SIG-M5 treated with dmso at 0.1 percent for 504 hours (cell line): ENCODE results near the gene NUDT12.
A peak's percentile ranks its signal among the peaks of the same experiment; 100 is the strongest.

Experiments used
- DNase-seq: peaks from one replicate; lab custom pipeline; 2025; ENCODE audit not compliant: unreplicated experiment; lab: John Stamatoyannopoulos, UW

The NUDT12 gene

DNA sequence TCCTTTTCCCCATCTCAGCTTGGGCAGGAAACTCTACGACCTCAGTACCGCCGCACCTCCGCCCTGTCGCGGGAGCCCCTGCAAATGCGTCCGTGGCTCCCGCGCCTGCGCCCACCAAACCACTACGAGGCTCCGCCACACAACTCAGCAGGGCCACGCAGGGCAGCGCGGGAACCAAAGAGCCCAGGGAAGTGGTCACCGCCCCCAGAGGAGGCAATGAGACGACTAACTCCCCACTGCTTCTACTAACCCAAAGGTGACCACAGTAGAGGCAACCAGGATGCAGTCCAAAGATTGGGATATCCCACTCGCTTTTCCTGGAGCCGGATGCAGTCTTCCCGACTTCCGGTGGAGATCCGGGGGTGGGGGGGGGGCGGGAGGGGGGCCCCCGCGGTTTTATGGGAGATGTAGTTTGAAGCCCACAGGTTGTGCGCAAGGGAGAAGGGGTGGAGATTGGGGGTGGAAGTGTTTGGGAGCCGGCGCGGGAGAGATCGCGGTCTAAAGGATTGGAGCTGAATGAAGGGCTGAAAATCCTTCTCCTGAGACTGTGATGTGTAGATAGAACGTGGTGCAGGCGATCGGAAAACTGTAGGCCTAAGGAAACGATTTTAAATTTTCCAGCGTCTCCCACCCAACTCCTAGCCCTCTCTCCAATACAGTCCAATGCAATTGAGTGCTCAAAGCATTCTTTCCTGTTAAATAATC, at the start of gene NUDT12:
Gene NUDT12, minus strand, starts transcription at position 337 of the 705 bp plus-strand sequence. CDS start 2,541 bp downstream, outside the sequence.
- peak; percentile 82 for DNase-seq

DNA sequence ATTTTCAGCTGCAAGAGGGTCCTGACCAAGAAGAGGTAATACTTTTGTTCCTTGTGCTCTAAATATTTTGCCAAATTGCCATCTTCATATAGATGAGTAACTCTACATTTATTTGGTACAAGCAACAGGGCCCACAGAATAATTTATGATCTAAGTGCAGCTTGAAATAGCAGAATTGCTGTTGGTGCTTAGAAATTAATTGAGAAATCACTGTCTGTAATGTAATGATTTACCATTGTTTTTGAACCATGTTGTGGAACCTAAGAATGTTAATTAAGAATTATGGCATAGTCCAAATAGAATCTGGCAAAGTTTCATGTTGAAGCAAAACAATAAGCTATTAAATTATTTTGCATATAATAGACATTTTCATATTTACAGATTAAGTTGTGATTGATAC, 44.8 kb upstream of the NUDT12 start:
- no peak for DNase-seq

DNA sequence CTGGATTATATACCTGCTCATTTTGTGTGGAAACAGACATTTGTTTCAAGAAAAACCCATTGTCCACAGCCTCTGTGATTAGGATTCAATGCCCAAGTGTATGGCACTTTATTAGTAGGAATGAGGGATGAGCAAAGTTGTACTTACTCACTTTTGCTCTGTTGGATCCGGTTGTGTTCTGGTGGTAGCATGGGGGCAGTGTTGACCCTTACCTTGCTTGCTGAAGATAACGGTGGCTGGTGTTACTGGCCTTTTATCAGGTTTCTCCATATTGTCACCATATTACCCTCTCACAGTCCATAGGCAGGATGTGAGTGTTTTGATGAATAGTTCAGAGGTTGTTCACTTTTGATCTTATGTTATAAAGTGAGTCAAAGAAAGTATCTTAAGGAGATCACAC, 42.7 kb upstream of the NUDT12 start:
- no peak for DNase-seq

DNA sequence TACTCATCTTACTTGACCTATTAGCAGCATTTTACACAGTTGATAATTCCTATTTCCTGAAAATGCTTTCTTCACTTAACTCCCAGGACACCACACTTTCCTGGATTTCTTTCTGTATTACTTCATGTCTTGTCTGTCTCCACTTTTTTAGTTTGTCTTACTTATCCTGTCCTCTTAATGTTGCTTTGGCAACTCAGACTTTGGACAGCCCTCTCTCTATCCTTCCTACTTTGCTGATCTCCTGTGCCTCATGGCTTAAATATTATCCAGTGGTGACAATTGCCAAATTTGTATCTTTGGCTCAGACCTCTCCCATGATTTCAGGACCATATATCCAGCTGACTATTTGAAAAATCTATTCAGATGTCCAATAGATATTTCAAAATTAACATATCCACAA, 39.8 kb upstream of the NUDT12 start:
- no peak for DNase-seq

DNA sequence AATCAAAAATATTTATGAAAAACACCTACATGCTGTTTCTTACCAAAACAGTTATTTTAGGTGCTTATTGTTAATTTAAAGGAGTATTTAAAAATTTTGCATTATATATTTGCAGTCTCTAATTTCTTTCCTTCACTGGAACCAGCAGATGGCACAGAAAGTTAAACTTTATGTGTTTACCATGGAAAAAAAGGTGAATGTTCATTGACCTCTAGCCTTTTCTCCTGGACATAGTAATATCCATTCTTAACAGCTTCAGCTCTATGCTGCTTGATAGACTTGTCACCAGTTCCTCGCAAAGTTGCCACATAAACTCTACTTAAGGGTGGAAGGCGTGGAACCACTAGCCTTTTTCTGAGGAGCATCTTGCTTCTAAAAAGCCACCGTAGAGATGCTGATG, 38.7 kb upstream of the NUDT12 start:
- DNase-seq = no peak

DNA sequence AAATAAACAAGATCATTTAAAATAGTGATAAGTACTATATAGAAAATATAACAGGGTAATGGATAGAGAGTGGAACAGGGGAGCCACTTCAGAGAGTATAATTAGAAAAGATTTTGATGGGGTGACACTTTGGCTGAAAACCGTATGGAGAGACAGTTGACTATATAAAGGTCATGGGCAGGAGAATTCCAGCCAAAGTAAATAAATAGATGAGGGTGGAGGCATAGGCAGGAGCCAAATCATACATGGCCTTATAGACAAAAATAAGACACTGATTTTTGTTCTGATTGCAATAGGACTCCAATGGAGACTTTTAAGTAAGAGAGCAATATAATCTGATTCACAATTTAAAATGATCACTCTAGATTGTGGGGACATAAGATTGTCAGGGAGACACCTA, 37.5 kb upstream of the NUDT12 start:
- no peak for DNase-seq

DNA sequence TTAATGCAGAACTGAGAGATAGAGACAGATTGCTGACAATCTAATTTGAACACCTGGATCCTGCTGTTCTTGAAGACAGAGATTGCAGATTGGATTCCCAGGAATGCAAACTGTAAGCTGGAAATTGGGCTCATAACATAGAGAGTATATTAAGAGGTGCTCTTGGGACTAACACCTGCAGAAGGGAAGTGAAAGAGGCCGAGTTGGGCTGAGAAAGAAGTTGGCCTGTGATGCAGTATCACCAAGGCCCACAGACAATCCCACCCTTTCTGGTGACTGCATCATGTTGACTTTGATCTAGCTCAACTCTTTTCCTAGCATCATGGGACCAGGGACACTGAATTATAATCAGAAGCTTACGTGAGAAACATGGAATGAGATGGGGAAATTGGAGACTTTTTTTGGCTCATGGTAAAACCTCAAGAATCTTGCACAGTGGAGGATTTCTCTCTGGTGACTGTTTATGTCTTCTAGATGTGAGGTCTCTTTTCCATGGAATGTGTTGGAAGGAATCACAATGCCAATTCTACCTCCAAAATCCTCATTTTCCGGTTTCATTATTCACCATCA, 36.5 kb upstream of the NUDT12 start:
- DNase-seq = no peak

DNA sequence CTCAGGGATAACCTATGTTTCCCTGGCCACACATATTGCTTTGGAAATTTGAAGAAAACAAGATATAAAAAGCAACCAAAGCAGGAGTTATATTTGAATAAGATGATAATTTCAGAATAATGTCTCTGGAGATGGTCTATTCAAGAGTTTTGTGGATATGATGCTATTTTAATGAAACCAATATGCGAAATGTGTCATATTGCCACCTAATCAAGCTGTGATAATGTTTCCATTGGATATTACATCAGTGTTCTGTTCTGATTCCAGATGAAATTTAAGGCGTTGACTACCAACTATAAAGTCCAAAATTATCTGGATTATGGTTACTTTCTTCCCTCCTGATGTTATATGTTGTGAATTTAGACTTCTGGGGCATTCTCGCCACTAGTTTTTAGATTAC, 27.6 kb upstream of the NUDT12 start:
- no peak for DNase-seq

DNA sequence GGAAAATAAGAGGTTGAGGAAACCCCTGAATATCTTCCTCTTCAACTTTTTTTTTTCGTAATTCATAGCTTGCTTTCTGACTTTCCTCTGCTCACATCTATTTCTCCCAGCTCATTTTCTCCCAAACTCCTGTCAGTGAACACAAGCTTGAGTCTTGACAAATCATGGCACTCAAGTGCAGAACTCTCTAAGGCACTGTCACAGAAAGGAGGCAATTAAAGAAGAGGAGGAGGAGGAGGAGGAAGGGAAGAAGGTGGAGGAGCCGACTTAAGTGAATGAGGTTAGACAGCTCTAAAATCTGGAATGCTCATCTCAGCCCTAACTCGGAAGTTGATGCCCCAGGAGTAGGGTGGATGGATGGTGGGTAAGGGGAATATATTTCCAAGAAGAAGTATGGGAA, 27.2 kb upstream of the NUDT12 start:
- no peak for DNase-seq

DNA sequence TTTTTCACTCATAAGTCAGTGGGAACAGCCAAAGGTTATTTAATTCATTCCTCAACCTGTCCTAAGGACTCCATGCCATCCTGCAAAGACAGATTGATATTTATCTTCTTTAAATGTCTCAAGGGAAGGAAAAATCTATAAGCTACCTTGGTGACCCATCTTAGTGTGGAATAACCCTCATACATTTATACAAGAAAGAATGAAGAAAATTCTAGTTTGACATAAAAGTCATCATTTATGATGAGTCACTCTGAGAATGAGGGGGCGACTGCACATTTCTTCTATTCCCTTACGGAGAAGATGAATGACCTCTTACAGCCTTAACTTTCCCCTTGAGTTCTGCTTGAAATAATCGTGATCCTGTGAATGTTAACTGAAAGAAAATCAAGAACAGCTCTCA, 26.8 kb upstream of the NUDT12 start:
- DNase-seq = no peak

DNA sequence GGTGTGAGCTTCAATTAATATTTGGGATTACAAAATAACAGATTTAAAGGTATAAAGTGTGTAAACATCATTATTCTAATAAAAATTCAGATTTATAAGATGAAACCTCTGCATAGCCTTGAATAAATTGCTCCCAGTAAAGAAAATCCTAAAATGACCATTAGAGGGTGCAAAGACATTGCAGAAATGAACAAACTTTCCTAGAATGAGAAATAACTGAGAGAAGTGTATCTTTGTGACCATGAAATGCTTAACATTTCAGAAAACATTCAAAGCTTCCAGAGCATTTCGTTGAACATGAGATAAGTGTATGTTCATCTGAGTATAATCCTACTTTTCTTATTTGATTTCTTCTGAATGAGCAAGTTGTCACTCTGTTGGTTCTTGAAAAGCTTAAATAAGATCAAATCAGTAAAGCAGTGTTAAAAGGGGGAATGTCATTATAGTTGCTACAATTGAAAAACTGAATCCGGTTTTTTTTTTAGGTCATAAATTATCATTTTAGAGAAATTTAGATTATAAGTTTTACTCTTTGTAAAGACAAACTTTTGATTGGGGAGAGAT, 24.7 kb upstream of the NUDT12 start:
- peak; percentile 61 for DNase-seq

DNA sequence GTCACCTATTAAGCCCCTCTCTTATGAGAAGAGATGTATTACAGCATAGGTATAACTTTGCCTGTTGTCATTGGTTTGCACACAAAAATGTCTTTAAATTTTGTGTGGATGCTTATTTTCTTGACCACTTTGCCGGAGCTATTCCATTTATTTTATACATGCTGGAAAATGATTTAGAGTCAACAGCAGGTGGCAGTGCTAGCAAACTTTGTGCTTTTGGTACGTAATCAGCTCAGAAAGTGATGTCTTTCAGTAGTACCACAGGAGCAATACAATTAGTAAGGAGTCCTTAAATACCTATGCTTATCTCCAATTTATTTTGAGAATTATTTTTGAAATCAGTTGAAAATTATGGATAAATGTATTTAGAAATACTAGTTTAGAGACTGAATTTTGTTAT, 19.8 kb upstream of the NUDT12 start:
- DNase-seq = peak; percentile 66

DNA sequence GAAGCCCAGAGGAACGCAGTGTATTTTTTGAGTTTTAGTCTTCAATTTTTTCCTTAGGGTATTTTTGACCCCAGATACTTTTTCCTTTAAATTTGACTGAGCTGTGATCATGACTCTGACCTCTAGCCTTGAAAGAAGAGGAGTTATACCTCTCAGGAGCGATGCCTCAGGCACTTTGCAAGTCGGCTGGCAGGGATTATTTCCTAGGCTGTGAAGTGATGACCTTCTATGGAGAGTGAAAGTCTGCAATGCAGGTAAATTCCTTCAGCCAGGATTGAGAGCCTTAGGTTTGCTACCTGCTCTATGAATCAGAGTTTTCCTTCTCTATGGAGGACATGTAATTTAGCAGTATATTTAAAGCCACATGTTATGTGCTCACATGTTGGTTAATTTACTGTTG, 10.8 kb upstream of the NUDT12 start:
- DNase-seq = no peak

DNA sequence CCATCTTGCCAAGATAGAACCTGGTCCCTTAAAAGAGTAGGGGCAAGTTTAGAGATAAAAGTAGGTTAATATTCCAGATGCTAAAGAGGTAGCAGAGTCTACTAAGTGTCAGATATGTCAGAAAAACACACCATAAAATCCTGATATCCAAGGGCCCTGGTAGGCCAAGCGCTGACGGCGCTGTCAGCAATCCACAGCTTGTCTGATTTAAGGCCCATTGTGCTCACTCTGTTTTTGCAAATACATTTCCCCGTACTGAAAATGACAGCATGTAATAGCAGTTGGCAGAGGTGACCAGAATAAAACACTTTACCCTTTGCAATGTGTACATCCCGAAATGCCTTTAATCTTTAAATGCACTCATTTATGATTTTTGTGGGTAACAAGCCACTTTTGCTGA, 9.9 kb upstream of the NUDT12 start:
- no peak for DNase-seq

DNA sequence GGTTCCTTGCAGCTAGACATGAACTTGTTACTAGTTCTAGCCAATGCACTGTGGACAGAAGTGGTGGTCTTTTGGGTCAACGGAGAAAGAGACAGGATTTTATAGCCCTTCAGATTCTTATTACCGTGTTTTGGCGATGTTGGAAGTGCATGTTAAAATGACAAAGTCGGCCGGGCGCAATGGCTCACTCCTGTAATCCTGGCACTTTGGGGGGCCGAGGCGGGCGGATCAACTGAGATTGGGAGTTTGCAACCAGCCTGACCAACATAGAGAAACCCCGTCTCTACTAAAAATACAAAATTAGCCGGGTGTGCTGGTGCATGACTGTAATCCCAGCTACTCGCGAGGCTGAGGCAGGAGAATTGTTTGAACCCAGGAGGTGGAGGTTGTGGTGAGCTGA, 9.1 kb upstream of the NUDT12 start:
- no peak for DNase-seq

DNA sequence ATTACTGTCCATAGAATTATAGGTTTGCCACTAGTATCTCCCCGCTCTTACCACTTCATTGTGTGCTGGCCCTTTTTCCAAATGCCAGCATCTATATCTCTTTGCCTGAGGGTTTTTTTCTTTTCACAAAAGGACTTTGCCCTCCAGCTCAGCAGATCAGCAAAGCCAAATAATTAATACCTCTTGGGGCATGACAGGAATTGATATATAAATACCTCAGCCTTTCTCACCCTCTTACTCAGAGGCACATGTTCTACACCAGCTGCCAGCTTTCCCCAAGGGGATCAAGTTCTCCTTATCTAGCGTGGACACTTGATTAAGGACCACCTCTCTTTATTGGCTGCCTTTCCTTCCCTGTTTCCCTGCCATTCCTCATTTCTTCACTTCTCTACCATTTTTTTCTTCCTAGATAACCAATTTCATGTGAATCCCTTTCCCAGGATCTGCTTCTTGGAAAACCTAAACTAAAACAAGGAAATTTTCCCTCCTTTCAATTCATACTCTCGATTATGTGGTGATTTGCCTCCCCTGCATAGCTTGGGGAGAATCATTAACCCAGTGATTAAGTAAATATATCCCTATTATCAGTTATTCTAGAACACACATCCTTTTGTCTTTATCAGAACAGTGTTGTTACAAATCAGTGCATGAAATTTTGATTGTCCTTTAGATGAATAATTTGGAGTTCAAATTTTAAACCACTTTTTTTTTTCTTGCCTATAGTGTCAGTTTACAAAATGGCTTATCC, 6.9 kb upstream of the NUDT12 start:
- DNase-seq = no peak

DNA sequence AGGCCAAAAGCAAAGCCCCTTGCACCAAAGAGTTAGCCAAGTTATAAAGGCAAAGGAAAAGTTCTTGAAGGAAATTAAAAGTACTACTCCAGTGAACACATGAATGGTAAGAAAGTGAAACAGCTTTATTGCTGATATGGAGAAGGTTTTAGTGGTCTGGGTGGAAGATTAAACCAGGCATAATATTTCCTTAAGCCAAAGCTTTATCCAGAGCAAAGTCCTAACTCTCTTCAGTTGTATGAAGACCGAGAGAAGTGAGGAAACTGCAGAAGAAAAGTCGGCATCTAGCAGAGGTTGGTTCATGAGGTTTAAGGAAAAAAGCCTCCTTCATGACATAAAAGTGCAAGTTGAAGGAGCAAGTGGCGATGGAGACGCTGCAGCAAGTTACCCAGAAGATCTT, 3.1 kb upstream of the NUDT12 start:
- DNase-seq = no peak

DNA sequence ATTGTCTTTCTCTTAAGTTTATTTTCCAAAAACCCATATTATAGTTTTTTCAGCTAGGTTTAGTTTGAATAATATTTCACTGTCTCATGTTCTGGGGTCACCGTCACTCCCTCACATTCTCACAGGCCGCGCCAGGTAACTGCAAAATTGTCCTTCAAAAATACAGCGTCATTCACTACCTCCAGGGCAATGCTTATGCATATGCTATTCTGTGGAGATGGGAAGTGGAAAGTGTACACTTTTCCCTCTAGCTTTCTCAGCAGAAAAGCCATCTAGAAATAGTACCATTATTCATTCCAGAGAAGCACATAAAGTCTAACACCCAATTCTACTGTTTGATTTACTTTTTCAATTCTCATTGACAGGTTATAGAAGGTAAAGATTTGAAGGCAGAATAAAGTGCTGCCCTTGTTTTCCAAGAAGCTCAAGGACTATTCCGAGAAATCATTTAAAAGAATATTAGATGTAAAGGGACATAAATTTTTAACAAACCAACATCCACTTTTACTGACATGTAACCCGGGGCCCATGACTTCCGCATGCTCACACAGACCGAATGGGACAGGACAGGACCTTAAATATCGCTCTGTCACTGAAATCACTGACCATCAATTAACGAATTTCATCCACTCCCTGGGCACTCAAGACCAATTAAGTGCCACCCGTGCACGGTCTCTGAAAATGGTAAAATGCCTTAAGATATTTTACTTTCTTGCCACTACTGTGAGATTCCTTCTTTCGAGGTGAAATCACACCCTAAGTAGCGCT, 720 bp downstream of the NUDT12 start:
- peak; percentile 29 for DNase-seq

DNA sequence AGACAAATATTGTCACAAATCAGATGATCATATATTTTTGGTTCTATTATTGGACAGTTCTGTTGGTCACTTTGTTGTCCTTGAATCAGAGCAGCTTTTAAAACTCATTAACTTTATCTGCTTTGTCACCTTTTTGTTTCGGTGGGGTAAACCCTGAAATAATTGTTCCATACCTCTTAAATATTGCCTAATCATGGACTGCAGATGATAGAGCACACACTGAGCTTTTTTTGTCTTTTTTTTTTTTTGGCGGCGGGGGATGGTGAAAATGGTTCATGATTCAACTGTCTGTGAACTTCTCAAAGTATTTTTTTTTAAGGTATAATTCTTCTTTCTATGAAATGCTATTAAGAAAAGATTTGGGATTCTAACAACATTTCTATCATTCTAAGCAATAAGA, 1.8 kb downstream of the NUDT12 start:
- DNase-seq = no peak

DNA sequence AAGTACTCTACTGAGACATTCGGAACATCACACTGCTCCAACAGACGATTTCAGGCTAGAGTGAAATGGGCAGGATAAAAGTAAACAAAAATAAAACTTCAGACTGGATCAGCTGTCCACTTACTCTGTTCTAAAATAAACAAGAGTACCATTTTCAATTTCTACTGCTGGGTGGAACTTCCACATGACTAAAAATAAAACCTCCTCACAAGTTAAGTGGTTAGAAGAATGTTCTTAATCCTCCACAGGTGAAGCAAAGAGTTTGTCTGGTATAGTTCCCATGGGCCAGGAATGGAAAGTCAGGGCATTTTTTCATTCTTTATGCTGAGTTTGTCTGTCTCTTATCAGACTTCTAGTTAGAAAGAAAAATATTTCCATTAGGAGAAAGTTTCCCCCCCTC, 15.7 kb downstream of the NUDT12 start:
- DNase-seq = no peak

DNA sequence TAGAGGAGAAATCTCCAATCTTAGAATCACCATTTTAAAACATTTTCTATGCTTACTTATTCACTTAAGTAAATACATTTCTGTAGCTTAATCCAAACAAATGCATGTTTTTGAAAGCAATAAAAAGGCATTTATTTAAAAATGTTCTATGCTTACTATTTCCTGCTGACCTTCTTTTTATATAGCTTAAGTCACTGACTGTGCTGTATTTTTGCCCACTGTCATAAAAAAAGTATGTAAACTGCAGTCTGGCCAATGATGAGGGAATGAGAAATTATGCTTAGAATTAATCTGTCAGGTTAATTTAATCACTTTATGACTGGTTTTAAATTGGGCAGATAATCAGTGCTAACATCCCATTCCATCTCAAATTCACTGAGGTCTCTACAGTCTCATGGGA, 20.1 kb downstream of the NUDT12 start:
- DNase-seq = no peak
